ENCODE results near the gene KRT76. TPM values are rescaled to one million over a fixed set of nuclear protein-coding genes. Genes with fewer than 3 reads are reported as not detected.

Gene KRT76
- total RNA-seq, 1 donor = not detected

GRCh38 chr12:52806169-52806811 is 29.1 kb upstream of the KRT76 start:
- TF ChIP-seq CTCF (IDR thresholded peaks at IDR 0.05; ENCODE audit: extremely low read depth, low read depth, low read length) = no peak
- Histone ChIP-seq H3K4me1 (ENCODE audit: insufficient read depth, low read length) (no peaks in the 10 kb centered on the region), H3K79me2 (ENCODE audit: insufficient read depth, low read length) (no peaks in the 10 kb centered on the region), H3K36me3 (ENCODE audit: insufficient read depth, low read length) (no peaks in the 10 kb centered on the region), H3K9me3 (ENCODE audit: low read depth, low read length) (no peaks in the 10 kb centered on the region), H2AFZ (ENCODE audit: low read length) (no peak overlapping the region), H3K27ac (ENCODE audit: low read depth, low read length) (no peak overlapping the region), H4K20me1 (ENCODE audit: insufficient read depth, low read length) (no peaks in the 10 kb centered on the region), H3K4me2 (ENCODE audit: insufficient read depth, low read length) (no peak overlapping the region), H3K27me3 (ENCODE audit: insufficient read depth, low read length) (peaks cover 10% of the 10 kb centered on the region), H3K4me3 (ENCODE audit: insufficient read depth, low read length) (no peak overlapping the region)
- DNase-seq (ENCODE audit: insufficient read length, low spot score, missing footprints) = peak; percentile 54

- Histone ChIP-seq H3K27me3 (ENCODE audit: insufficient read depth, low read length) (peaks cover 10% of the 10 kb centered on the region), H3K4me3 (ENCODE audit: insufficient read depth, low read length) (no peak overlapping the region)
- no peak for TF ChIP-seq CTCF (IDR thresholded peaks at IDR 0.05; ENCODE audit: extremely low read depth, low read depth, low read length)
Observed at GRCh38 chr12:52805739-52806138, 28.6 kb upstream of the KRT76 start.

GRCh38 chr12:52805000-52805399 is 27.9 kb upstream of the KRT76 start:
- Histone ChIP-seq H3K79me2 (ENCODE audit: insufficient read depth, low read length) (no peaks in the 10 kb centered on the region), H4K20me1 (ENCODE audit: insufficient read depth, low read length) (no peaks in the 10 kb centered on the region), H3K36me3 (ENCODE audit: insufficient read depth, low read length) (no peaks in the 10 kb centered on the region), H3K27ac (ENCODE audit: low read depth, low read length) (no peak overlapping the region), H3K4me2 (ENCODE audit: insufficient read depth, low read length) (no peak overlapping the region), H3K27me3 (ENCODE audit: insufficient read depth, low read length) (peaks cover 10% of the 10 kb centered on the region), H3K9me3 (ENCODE audit: low read depth, low read length) (no peaks in the 10 kb centered on the region), H3K4me3 (ENCODE audit: insufficient read depth, low read length) (no peak overlapping the region), H2AFZ (ENCODE audit: low read length) (no peak overlapping the region), H3K4me1 (ENCODE audit: insufficient read depth, low read length) (no peaks in the 10 kb centered on the region)
- TF ChIP-seq CTCF (IDR thresholded peaks at IDR 0.05; ENCODE audit: extremely low read depth, low read depth, low read length) = no peak
- no peak for DNase-seq (ENCODE audit: insufficient read length, low spot score, missing footprints)

More at GRCh38 chr12:52805739-52806138, 28.6 kb upstream of the KRT76 start:
- H3K4me1 ChIP-seq (ENCODE audit: insufficient read depth, low read length) = no peaks in the 10 kb centered on the region
- H4K20me1 ChIP-seq (ENCODE audit: insufficient read depth, low read length) = no peaks in the 10 kb centered on the region
- no peaks in the 10 kb centered on the region for H3K79me2 ChIP-seq (ENCODE audit: insufficient read depth, low read length)
- H3K27ac ChIP-seq (ENCODE audit: low read depth, low read length) = no peak overlapping the region
- H3K36me3 ChIP-seq (ENCODE audit: insufficient read depth, low read length) = no peaks in the 10 kb centered on the region
- no peak overlapping the region for H2AFZ ChIP-seq (ENCODE audit: low read length)
- no peak for DNase-seq (ENCODE audit: insufficient read length, low spot score, missing footprints)
- H3K4me2 ChIP-seq (ENCODE audit: insufficient read depth, low read length) = no peak overlapping the region
- no peaks in the 10 kb centered on the region for H3K9me3 ChIP-seq (ENCODE audit: low read depth, low read length)

- Histone ChIP-seq H3K79me2 (ENCODE audit: insufficient read depth, low read length) (no peaks in the 10 kb centered on the region), H2AFZ (ENCODE audit: low read length) (no peak overlapping the region), H3K27ac (ENCODE audit: low read depth, low read length) (no peak overlapping the region), H3K4me3 (ENCODE audit: insufficient read depth, low read length) (no peak overlapping the region), H3K27me3 (ENCODE audit: insufficient read depth, low read length) (peaks cover under 1% of the 10 kb centered on the region), H3K36me3 (ENCODE audit: insufficient read depth, low read length) (no peaks in the 10 kb centered on the region), H3K4me1 (ENCODE audit: insufficient read depth, low read length) (peaks cover 11% of the 10 kb centered on the region), H3K9me3 (ENCODE audit: low read depth, low read length) (no peaks in the 10 kb centered on the region), H3K4me2 (ENCODE audit: insufficient read depth, low read length) (no peak overlapping the region), H4K20me1 (ENCODE audit: insufficient read depth, low read length) (no peaks in the 10 kb centered on the region)
- TF ChIP-seq CTCF (IDR thresholded peaks at IDR 0.05; ENCODE audit: extremely low read depth, low read depth, low read length) = no peak
- peak; percentile 50 for DNase-seq (ENCODE audit: insufficient read length, low spot score, missing footprints)
Observed at GRCh38 chr12:52802442-52802841, 25.3 kb upstream of the KRT76 start.

All from osteoblast (primary cell).